ENCODE measurements around the gene TMEM183A.
"Not testable (repeated sequence)": the region's sequence is repeated elsewhere in the genome, so short reads cannot be mapped to it uniquely, and the experiment has no call there.

The TMEM183A gene

GRCh38 chr1:202987922-202988583 is 19.1 kb upstream of the TMEM183A start:
- no peak for FAIRE-seq

GRCh38 chr1:202989879-202990278 is 17.3 kb upstream of the TMEM183A start:
- FAIRE-seq, result no peak

- no peak for FAIRE-seq
Measured at GRCh38 chr1:202991112-202991511, 16.1 kb upstream of the TMEM183A start.

DNA sequence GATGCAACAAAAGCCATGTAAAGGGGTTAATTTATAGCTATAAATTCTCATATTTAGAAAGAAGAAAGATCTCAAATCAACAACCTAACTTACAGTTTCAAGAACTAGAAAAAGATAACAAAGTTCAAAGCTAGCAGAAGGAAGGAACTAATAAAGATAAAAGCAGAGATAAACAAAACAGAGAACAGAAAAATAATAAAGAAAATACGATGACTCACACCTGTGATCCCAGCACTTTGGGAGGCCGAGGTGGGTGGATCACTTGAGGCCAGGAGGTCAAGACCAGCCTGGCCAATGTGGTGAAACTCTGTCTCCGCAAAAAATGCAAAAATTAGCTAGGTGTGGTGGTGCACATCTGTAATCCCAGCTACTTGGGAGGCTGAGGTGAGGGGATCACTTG is 12.4 kb upstream of the TMEM183A start:
- no peak for FAIRE-seq

DNA sequence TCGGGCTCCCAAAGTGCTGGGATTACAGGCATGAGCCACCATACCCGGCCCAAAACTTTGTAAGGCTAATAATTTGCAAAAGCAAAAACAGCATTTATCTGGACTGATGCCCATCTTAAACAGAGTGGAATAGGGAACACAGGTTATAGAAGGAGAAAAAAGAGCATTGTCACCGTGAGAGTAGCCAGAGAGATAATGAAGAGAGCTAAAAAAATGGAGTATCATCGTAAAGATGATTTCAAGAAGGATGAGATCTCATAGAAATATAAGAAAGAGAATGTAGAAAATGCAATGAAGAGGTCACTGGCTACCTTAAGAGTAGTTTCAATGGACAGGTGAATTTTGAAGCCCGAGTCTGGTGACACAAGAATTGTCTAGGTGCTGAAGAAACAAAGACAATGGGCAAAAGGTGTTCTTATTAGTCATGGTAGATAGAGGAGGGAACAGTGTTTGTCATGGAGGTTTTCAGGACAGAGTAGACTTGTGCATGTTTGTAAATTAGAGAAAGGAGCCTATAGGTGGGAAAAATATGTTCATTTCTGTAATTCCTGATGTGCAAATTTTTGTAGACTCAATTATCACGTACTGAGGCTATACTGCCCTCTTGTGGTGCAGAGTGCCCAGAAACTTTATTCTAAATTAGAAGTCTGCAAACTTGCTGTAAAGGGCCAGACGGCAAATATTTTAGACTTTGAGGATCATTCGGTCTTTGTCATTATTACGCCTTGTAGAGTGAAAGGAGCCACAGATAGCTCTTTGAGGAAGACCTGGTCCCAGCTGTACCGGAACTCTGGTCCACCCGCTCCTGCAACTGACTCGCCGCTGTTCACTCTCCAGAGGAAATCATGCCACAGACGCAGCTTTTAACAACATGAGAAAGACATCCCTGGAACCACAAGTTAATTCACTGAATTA is 8.1 kb upstream of the TMEM183A start:
- peak; percentile 82 for FAIRE-seq

DNA sequence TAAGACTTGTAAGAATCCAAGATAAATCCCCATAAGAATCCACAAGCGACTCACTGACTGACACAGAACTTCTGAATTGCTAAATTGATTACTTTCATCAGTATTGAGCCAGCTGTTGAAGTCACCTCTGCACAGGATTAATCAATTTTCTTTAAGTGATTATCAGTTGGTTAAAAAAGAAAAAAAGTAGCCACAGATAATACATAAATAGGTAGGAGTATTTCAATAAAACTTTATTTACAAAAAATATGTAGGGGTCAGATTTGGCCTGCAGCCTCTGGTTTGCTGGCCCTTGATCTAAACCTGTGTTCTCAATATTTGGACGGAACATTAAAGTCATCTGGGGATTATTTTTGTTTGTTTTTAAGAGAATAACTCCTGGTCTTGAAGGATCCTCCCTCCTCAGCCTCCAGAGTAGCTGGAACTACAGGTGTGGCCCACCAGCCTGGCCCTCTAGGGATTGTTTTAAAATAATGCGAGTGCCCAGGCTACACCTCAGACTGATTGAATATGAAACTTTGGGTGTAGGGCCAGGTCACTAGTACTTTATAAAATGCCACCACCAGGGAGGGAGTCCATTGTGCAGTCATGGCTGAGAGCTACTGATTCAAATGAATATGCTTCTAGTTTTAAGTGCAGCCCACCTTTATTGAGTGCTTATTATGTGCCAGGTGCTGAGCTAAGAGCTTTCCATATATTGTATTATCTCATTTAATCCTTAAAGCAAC is 6.8 kb upstream of the TMEM183A start:
- FAIRE-seq, result no peak

DNA sequence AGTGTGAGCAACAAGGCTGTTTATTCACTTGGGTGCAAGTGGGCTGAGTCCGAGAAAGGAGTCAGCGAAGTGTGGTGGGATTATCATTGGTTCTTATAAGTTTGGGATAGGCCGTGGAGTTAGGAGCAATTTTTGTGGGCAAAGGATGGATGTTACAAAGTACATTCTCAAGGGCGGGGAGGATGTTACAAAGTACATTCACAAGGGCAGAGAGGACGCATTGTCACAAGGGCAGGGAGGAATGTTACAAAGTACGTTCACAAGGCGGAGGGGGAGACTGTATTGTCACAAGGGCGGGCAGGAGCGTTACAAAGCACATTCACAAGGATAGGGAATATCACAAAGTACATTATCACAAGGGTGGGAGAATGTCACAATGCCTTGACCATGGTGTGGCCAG is 5.2 kb upstream of the TMEM183A start:
- no peak for FAIRE-seq

DNA sequence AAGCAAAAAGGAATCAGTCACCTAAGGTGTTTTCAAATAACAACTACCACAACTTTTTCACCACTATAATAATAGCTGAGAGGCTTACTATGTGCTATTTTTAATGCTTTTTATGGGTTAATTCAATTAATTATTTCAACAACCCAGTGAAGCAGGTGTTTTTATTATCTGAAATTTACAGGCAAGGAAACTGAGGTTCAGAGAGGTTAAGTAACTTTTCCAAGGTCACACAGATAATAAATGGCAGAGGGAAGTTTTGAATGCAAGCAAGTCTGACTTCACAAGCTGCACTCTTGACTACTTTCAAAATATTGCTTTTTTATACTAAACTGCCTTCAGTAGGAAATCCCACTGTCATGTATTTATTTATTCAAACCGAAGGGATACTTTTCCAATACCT is 4.2 kb upstream of the TMEM183A start:
- no peak for FAIRE-seq

GRCh38 chr1:203005395-203006142 is 1.6 kb upstream of the TMEM183A start:
- FAIRE-seq, result not testable (repeated sequence)

GRCh38 chr1:203009185-203009584 is 2.0 kb downstream of the TMEM183A start:
- FAIRE-seq, result no peak

- FAIRE-seq, result no peak
Measured at GRCh38 chr1:203011582-203011981, 4.4 kb downstream of the TMEM183A start.

DNA sequence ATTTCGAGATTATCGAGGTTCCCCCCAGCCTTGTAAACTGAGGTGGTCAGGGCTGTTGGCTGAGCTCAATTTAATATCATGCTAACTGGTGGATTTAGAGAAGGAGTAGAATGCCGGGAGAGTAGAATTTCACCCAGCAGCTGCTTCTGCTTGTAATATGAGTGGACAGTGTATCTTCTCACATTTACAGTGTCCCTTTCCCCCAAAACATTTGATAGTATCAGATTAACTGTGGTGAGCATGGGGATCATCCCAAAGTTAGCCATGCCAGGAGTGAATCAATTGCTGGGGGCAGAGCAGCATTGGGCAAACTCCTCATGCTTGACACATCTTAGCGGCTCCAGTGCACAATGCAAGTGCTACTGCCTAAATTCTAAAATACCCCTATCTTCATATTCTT is 9.9 kb downstream of the TMEM183A start:
- FAIRE-seq, result no peak

- FAIRE-seq, result no peak
Measured at GRCh38 chr1:203017692-203018091, 10.5 kb downstream of the TMEM183A start.

DNA sequence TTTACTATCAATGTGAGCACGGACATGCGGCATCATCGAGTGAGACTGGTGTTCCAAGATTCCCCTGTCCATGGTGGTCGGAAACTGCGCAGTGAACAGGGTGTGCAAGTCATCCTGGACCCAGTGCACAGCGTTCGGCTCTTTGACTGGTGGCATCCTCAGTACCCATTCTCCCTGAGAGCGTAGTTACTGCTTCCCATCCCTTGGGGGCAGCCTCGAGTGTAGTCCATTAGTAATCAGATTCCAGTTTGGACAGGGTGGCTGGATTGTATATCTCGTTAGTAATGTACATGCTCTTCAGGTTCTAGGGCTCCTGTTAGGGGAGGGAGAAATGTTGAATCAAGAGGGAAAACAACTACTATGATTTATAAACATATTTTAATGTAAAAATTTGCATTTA is 15.7 kb downstream of the TMEM183A start:
- peak; percentile 80 for FAIRE-seq

DNA sequence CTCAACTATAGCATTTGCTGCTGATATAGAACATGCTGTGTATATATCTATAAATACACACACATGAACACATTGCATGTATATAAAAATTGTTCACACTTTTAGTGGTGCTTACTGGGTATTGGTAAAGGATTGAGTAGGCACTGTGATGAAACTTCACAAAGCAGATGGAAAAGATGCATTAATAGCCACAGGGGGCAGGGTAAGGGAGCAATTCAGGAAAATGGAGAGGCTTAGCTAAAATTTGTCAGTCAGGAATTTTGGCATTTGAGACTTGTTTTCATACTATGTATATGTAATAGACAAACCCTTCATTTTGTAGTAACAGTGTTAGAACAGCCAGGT is 18.5 kb downstream of the TMEM183A start:
- FAIRE-seq, result no peak

DNA sequence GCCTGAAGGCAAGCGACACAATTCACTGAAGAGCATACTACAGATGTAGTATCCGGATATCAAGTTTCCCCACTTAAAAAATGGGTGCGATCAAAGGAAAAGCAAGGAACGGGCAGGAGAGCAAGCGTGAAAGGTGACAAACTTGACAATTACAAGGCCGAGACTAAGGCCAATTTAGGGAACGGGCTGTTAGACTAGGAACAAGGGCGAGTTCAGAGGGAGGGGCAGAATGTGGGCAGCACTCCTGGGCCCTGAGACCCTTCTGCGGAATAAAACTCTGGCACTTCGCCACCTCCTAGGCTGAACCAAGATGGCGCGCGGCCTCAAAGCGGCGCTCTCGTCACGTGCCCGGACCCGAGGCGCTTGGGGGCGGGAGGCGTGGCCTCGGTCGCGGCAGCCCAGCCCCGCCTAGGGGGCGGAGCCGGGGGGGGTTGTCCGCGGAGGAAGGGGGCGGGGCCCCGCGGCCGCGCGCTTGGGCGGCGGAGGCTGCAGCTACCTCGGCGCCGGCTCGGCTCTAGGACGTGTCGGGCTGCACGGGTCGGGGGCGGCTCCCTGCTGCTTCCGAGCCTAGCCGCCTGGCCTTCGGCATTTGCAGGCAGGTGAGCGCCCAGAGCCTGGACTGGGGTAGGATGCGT is 19.0 kb downstream of the TMEM183A start, which contains the start of gene PPFIA4:
PPFIA4 (plus strand) TSS at position 461 of the 635 bp plus-strand sequence. CDS start 12,518 bp downstream, outside the sequence.
- FAIRE-seq, result no peak

GRCh38 chr1:203026666-203027663 is 19.8 kb downstream of the TMEM183A start:
- FAIRE-seq, result no peak

DNA sequence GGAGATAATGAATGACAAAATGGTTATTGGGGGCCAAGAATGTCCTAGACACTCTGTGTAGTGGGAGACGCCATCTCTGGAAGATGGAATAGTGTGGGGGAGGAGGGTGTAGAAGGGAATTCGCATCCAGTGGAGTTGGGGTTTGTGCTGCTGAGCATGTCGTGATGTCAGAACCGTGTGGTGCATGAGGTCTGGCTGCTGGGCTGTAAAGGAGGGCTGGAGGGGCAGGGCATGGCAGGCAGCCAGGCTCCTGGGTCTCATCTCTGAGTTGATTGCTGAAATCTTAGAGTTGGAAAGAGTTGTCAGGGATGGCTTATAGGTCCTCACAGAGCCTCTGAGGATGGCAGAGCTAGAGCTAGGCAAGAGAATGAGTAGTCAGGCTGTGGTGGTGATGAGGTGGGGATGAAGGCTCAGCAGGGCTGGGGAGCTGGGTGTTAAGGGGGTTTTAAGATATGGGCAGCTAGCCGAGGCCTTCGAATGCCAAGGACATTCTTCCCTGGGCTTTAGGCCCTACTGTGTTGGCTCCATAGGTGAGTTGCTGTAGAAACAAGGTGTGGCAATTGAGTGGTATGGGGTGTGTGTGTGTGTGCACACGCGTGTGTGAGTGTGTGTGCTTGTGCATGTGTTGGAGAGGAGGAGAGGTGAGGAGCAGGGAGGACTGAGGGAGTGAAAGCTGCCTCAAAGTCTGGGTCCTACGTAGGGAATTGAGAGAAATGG is 21.1 kb downstream of the TMEM183A start:
- no peak for FAIRE-seq

GRCh38 chr1:203028784-203029553 is 21.8 kb downstream of the TMEM183A start:
- no peak for FAIRE-seq

Data from G401.6 (cell line).